Upper lobe of left lung (tissue), 6 donors: ENCODE results near the gene CYBRD1. TPM values are rescaled to one million over a fixed set of nuclear protein-coding genes. Genes with fewer than 3 reads are reported as not detected.
A peak's percentile ranks its signal among the peaks of the same experiment; 100 is the strongest.

Experiments
- ATAC-seq, 2 donors: fragments of 200-7000 bp; cut with Tn5 transposase; one replicate each; pipeline ENCODE4 v1.9.1; 2022; ENCODE audit warnings: mild to moderate bottlenecking in 2 of 2, moderate library complexity in 2 of 2; ENCODE audit not compliant: low FRiP score in 2 of 2
- DNase-seq, 2 donors: peaks; one replicate each; pipeline ENCODE4 v3.0.0-alpha.2; 2019 to 2020
- H3K27ac ChIP-seq, 4 donors: fragments of 200-600 bp; sonication (generic); one replicate each; pipeline ENCODE4 v1.5.1; 2016 to 2019
- H3K27me3 ChIP-seq, 4 donors: fragments of 200-600 bp; sonication (generic); one replicate each; pipeline ENCODE4 v1.5.1; 2017 to 2019
- H3K36me3 ChIP-seq, 4 donors: fragments of 200-600 bp; sonication (generic); one replicate each; pipeline ENCODE4 v1.5.1; 2016 to 2019
- H3K4me1 ChIP-seq, 4 donors: fragments of 200-600 bp; sonication (generic); one replicate each; pipeline ENCODE4 v1.5.1; 2018 to 2019
- H3K4me3 ChIP-seq, 4 donors: fragments of 200-600 bp; sonication (generic); one replicate each; pipeline ENCODE4 v1.5.1; 2017 to 2019; ENCODE audit warnings: mild to moderate bottlenecking in 2 of 4, moderate library complexity in 1 of 4
- H3K9me3 ChIP-seq, 4 donors: fragments of 200-600 bp; sonication (generic); one replicate each; pipeline ENCODE4 v1.5.1; 2018 to 2019
- EP300 ChIP-seq, 4 donors: sonication (generic); formaldehyde crosslinking; IDR thresholded peaks; one replicate each; pipeline ENCODE4 v1.5.1; 2017; ENCODE audit warnings: antibody characterized with exemption in 4 of 4, control low read depth in 2 of 4
- POLR2A ChIP-seq, 4 donors: fragments of 450-650 bp; IDR thresholded peaks; one replicate each; pipeline ENCODE4 v1.5.1; 2016 to 2017; ENCODE audit warnings: antibody characterized with exemption in 4 of 4, mild to moderate bottlenecking in 2 of 4
- POLR2AphosphoS5 ChIP-seq, 2 donors: sonication (generic); formaldehyde crosslinking; IDR thresholded peaks; one replicate each; pipeline ENCODE4 v1.5.1; 2017; ENCODE audit warnings: antibody characterized with exemption in 2 of 2
- WGBS, 2 donors: methylation state at CpG; one replicate each; pipeline ENCODE4 v1.1.5; 2017 to 2018; 5-methylcytosine and 5-hydroxymethylcytosine counted together
- total RNA-seq, 6 donors: library from RNA; depleted of rRNA in 4 of 6; stranded (reverse); fragments of >200 nt in 4 of 6; gene quantifications; one replicate each; pipeline versions ENCODE4 v1.1.0 to v1.2.1, GENCODE V29; 2016 to 2021
- TF ChIP-seq, protein P1 (sequence below), 6 experiments: fragments of 450-650 bp in 4 of 6; fragments of 200-600 bp in 2 of 6; sonication (generic) in 2 of 6; IDR thresholded peaks; one replicate each; pipeline ENCODE4 v1.5.1; 2016 to 2019; ENCODE audit warnings: antibody characterized with exemption in 6 of 6
- donor health status: DM: no; HTN: no; CAD: no; lungs with moderate emphysema.
- donor health status: DM: no; HTN: yes; CAD: no; lungs with severe emphysema.

CYBRD1 gene
- total RNA-seq, 6 donors from 2014 or later, result 71.7 to 383 (median 214) TPM

DNA sequence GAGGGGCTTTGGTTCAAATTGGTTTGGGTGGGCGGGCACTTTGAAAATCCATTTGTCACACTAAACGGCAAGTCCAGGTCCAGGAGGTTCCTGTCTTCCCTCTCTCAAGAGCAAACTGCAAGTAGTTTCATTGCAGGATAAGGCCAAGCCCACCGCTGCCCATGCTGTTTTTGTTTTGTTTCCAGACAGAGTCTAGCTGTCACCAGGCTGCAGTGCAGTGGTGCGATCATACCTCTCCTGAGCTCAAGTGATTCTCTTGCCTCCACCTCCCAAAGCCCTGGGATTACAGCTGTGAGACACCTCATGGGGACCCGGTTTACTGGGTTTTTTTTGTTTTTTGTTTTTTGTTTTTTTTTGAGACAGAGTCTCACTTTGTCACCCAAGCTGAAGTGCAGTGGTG is 1.8 kb upstream of the CYBRD1 start:
- 81 to 86% methylated on average over 5 of the region's 5 CpGs for WGBS, 2 donors
- TF ChIP-seq EP300 (IDR thresholded peaks at IDR 0.05) (no peak), POLR2AphosphoS5 (IDR thresholded peaks at IDR 0.05) (no peak)
- no peaks in the 10 kb centered on the region for H3K9me3 ChIP-seq

DNA sequence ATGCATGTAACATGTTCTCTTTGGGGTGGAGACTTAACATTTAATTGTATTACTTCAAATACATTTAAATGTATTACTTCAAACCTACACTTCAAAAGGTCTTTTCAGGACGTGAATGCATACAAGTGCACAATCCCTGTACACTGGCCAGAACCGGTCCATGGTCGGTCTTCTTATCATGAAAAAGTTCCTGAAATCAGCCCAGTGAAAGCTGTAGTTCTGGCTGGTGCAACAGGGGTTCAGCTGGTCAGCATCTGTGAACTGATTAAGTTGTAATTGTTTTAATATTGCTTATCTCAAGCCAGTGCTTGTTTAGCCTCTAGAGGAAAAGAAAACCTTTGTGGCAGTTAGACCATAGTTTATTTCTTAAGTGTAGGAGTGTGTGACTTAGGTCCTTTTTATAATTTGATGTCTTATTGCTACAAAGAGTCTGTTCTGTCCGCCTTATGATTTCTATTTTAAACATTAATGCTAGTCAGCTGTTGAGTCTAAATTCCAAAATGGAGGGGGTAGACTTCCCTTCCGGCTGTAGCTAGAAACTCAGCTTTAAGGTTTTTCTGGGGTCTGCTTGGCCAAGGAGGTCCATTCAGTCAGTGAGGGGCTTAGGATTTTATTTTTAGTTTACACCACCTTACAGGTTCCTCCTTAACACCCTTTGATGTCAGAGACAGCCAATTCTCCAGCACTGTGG is 768 bp upstream of the CYBRD1 start:
- Histone ChIP-seq H3K27ac (peak overlapping the region; percentile 87 to 96 (median 91)), H3K4me3 (peak overlapping the region in 3 of 4 donors; percentile 87 to 96 (median 92)), H3K27me3 (no peaks in the 10 kb centered on the region), H3K36me3 (no peaks in the 10 kb centered on the region), H3K4me1 (peaks cover 13 to 35% (median 20%) of the 10 kb centered on the region in 4 donors), H3K9me3 (no peaks in the 10 kb centered on the region)
- TF ChIP-seq, protein P1, sequence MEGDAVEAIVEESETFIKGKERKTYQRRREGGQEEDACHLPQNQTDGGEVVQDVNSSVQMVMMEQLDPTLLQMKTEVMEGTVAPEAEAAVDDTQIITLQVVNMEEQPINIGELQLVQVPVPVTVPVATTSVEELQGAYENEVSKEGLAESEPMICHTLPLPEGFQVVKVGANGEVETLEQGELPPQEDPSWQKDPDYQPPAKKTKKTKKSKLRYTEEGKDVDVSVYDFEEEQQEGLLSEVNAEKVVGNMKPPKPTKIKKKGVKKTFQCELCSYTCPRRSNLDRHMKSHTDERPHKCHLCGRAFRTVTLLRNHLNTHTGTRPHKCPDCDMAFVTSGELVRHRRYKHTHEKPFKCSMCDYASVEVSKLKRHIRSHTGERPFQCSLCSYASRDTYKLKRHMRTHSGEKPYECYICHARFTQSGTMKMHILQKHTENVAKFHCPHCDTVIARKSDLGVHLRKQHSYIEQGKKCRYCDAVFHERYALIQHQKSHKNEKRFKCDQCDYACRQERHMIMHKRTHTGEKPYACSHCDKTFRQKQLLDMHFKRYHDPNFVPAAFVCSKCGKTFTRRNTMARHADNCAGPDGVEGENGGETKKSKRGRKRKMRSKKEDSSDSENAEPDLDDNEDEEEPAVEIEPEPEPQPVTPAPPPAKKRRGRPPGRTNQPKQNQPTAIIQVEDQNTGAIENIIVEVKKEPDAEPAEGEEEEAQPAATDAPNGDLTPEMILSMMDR (IDR thresholded peaks at IDR 0.05), result no peak
- TF ChIP-seq POLR2AphosphoS5 (IDR thresholded peaks at IDR 0.05) (no peak), EP300 (IDR thresholded peaks at IDR 0.05) (no peak), POLR2A (IDR thresholded peaks at IDR 0.05) (no peak)
- ATAC-seq, result no peak
- 59 to 62% methylated on average over 5 of the region's 5 CpGs for WGBS, 2 donors
- DNase-seq, result no peak

More for the DNA sequence above, 1.8 kb upstream of the CYBRD1 start:
- H3K4me3 ChIP-seq, result no peak overlapping the region
- no peak for ATAC-seq
- no peak for DNase-seq
- no peaks in the 10 kb centered on the region for H3K27me3 ChIP-seq
- peaks cover 13 to 35% (median 17%) of the 10 kb centered on the region in 4 donors for H3K4me1 ChIP-seq
- H3K36me3 ChIP-seq, result no peaks in the 10 kb centered on the region
- no peak overlapping the region for H3K27ac ChIP-seq

DNA sequence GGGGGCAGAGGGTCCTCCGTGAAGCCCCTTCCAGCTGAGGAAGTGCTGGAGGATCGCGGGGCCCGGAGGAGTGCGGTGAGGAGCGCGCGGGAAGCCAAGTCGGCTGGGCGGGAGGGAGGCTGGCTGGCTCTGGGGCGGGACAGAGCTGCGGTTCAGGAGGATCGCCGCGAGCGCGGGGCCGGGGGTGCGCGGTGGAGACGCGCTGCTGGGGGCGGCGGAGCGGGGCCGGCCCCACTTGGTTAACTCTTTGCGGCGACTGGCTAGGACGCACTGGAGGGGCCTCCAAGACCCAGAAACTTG is 464 bp downstream of the CYBRD1 start:
- 0% methylated on average over 9 of the region's 29 CpGs; no CpG with 5 or more reads in 1 of the 2 donors for WGBS, 2 donors
- peak overlapping the region; percentile 87 to 96 (median 91) for H3K27ac ChIP-seq
- DNase-seq (peak in 1 of 2 donors; percentile 89), ATAC-seq (peak; percentile 16 to 70)
- peaks cover 18 to 35% (median 20%) of the 10 kb centered on the region in 4 donors for H3K4me1 ChIP-seq
- H3K4me3 ChIP-seq, result peak overlapping the region; percentile 87 to 96 (median 93)
- TF ChIP-seq, protein P1 (IDR thresholded peaks at IDR 0.05), result no peak
- TF ChIP-seq EP300 (IDR thresholded peaks at IDR 0.05) (no peak), POLR2AphosphoS5 (IDR thresholded peaks at IDR 0.05) (no peak), POLR2A (IDR thresholded peaks at IDR 0.05) (no peak)
- H3K27me3 ChIP-seq, result no peaks in the 10 kb centered on the region
- H3K9me3 ChIP-seq, result no peaks in the 10 kb centered on the region
- no peaks in the 10 kb centered on the region for H3K36me3 ChIP-seq

DNA sequence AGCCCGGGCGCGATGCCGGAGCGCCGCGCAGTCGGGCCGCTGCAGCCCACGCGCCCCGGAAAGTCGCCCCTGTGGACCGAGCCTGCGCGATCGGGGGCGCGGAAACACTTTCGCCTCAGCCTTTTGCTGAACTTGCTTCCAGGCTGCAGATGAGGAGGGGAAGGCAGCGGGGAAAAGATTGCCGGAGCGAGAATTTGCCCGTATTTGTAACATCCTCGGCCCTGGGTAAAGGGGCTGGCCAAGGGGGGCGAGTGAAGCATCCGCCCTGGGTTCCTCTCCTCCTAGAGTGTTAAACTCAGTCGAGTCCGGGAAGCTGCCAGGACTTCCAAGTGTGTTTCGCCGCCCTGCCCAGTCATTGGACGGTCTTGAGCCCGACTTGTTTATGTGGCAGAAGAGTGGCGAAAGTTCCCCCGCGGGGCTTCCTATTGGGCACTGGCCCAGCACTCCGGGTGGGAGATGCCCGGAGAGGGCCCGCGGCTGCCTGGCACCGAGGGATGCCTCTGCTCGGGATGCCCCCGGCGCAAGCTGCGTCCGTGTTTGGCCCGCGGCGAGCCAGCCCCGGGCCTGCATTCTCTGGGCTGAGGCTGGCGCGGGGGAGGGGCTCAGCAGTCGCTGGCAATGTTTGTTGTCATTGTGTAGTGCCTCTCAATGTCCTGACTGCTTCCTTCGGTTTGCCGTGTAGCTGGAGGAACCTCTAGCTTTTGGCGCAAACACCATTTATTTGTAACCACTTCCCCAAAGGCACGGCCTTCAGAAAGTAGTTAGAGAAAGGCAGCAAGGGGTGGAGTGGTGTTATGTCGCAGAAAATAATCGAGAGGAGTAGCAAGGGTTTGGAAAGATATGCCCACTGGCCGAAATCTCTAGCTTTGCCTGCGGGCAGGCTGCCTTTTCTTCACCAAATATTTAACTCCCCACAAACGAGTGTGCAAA is 1.1 kb downstream of the CYBRD1 start:
- Histone ChIP-seq H3K36me3 (no peaks in the 10 kb centered on the region), H3K9me3 (no peaks in the 10 kb centered on the region), H3K27ac (peak overlapping the region; percentile 87 to 96 (median 91)), H3K4me3 (peak overlapping the region; percentile 87 to 96 (median 93)), H3K4me1 (peaks cover 18 to 35% (median 20%) of the 10 kb centered on the region in 4 donors), H3K27me3 (no peaks in the 10 kb centered on the region)
- WGBS, 2 donors, result 0 to 4% methylated on average over 10 to 46 of the region's 62 CpGs
- DNase-seq (peak; percentile 88 to 91), ATAC-seq (peak; percentile 81)
- TF ChIP-seq, protein P1 (IDR thresholded peaks at IDR 0.05), result no peak
- TF ChIP-seq EP300 (IDR thresholded peaks at IDR 0.05) (no peak), POLR2AphosphoS5 (IDR thresholded peaks at IDR 0.05) (peak in 1 of 2 donors; percentile 43), POLR2A (IDR thresholded peaks at IDR 0.05) (peak in 3 of 4 donors; percentile 24 to 62 (median 56))

DNA sequence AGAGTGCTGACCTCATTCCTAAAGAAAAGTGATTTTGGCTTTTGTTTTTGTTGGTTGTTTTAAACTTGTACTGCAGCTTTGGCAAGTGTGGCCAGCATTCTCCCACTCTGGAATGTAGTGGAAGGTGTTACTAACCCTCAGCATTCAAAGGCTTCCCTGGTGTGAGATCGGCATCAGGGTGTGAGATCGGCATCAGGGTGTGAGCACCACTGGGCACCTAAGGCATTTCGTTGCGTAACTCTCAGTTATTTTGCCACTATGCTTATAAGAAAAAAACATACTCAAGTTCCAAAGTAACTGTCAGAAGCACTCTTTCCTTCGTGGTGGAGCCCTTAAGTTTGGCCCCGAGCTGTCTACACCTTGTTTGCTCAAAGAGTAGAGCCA is 1.7 kb downstream of the CYBRD1 start:
- peaks cover 18 to 35% (median 20%) of the 10 kb centered on the region in 4 donors for H3K4me1 ChIP-seq
- DNase-seq, result peak in 1 of 2 donors; percentile 42
- peak; percentile 27 to 82 for ATAC-seq
- H3K36me3 ChIP-seq, result no peaks in the 10 kb centered on the region
- H3K4me3 ChIP-seq, result peak overlapping the region; percentile 87 to 96 (median 93)
- no peaks in the 10 kb centered on the region for H3K27me3 ChIP-seq
- WGBS, 2 donors, result 31 to 44% methylated on average over 5 to 6 of the region's 6 CpGs
- H3K9me3 ChIP-seq, result no peaks in the 10 kb centered on the region
- TF ChIP-seq POLR2A (IDR thresholded peaks at IDR 0.05) (no peak), EP300 (IDR thresholded peaks at IDR 0.05) (no peak), POLR2AphosphoS5 (IDR thresholded peaks at IDR 0.05) (peak in 1 of 2 donors; percentile 7)
- TF ChIP-seq, protein P1 (IDR thresholded peaks at IDR 0.05), result no peak
- peak overlapping the region; percentile 87 to 96 (median 91) for H3K27ac ChIP-seq
